HG02973 (cell line): ENCODE results near the gene PADI1.

Experiments
- ATAC-seq: cut with Tn5 transposase; IDR thresholded peaks from one replicate; pipeline ENCODE4 v1.9.1; 2021; ENCODE audit warnings: moderate library complexity; ENCODE audit not compliant: unreplicated experiment

PADI1 gene

GRCh38 chr1:17181781-17182464, 23.0 kb upstream of the PADI1 start:
- ATAC-seq = no peak

DNA sequence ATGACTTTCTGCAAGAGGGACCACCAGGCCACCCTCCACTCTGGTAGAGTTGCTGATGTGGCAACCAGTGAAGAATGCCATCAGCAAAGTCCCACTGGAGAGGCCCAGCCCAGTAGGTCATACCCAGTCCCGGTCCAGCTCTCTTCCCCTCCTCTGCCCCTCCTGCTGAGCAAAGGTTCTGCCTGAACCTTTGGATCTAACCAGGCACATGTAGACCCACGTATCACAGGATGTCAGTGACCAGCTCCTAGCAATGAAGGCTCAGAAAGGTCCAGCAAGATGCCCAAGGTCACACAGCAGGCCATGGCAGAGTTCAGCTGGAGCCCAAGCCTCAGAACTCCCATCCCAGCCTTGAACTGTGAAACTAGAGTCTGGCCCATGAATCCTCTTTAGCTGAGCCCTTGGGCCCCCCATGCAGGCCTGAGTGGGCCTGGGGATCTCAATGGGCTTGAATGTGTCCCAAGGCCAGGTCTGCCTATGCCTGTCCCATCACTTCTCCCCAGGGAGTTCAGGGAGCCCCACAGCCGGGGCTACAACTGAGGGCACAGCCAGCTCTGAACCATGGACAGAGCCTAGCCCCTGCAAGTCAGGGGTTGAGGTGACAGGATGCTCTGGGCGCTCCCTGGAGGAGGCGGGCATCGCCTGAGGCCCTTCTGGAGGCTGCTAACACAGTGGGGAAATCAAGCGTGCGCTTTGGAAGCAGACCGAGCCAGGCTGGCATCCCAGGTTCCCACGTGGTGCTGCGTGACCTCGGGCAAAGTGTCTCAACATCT, 21.4 kb upstream of the PADI1 start:
- no peak for ATAC-seq

- ATAC-seq = no peak
Measured at GRCh38 chr1:17184161-17184665, 20.7 kb upstream of the PADI1 start.

GRCh38 chr1:17184822-17185484, 20.0 kb upstream of the PADI1 start:
- no peak for ATAC-seq

GRCh38 chr1:17185485-17185860, 19.5 kb upstream of the PADI1 start:
- no peak for ATAC-seq

- ATAC-seq = no peak
Measured at GRCh38 chr1:17186216-17186909, 18.6 kb upstream of the PADI1 start.

DNA sequence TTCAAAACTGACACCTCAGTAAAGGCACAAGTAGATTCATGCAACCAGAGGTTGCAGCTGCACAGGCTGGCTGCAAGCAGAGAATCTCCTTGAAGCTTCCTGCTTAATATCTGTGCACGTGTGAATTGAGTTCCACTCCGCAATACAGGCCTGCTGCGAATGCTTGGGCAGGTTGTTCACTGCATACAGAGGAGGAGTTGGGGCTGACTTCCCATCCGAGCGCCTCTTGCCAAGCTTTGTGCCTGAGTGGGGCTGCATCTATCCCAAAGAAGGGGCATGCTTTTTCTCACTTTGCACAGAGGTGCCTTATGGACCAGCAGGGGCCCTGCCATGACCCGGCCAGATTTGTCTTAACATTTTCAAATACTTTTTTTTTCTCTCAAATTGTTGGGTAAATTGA, 17.9 kb upstream of the PADI1 start:
- no peak for ATAC-seq

GRCh38 chr1:17188217-17188616, 16.7 kb upstream of the PADI1 start:
- no peak for ATAC-seq

DNA sequence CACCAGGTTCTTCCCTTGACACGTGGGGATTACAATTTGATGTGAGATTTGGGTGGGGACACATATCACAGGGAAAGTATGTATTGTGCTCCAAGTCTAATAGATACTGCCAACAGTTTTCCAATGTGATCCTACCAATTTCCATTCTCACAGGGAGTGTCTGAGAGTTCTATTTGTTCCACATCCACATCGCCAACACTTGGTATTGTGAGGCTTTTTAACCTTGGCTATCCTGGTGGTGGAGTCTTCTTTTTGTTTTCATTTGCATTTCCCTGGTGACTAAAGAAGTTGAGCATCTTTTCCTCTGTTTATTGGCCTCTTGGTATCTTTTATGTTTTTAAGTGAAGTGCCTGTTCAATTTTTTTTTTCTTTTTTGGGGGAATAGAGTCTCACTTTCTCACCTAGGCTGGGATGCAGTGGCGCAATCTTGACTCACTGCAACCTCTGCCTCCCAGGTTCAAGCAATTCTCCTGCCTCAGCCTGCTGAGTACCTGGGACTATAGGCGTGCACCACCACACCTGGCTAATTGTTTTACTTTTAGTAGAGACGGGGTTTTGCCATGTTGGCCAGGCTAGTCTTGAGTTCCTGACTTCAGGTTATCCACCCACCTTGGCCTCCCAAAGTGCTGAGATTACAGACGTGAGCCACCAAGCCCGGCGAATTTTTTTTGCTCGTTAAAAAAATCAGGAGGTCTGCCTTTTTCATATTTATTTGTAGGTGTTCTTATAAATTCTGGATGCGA, 15.9 kb upstream of the PADI1 start:
- ATAC-seq = no peak

DNA sequence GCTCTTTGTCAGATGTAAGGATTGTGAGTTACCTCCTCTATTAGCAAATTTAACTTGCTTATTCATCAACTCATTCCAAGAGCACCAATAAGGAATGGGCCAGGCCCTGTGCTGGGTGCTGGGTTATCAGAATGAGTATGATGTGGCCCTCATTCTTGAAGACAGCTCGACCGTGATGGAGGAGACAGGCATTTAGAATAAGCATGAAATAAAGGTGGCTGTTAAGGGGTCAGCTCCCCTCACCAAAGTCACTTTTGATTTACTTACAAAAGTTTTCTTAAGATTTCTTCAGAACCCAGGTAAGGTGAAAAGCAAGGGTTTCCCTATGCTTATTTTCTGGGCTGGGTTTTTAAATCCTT, 15.3 kb upstream of the PADI1 start:
- no peak for ATAC-seq

GRCh38 chr1:17190010-17190995, 14.6 kb upstream of the PADI1 start:
- no peak for ATAC-seq

- no peak for ATAC-seq
Measured at GRCh38 chr1:17191990-17192242, 13.0 kb upstream of the PADI1 start.

DNA sequence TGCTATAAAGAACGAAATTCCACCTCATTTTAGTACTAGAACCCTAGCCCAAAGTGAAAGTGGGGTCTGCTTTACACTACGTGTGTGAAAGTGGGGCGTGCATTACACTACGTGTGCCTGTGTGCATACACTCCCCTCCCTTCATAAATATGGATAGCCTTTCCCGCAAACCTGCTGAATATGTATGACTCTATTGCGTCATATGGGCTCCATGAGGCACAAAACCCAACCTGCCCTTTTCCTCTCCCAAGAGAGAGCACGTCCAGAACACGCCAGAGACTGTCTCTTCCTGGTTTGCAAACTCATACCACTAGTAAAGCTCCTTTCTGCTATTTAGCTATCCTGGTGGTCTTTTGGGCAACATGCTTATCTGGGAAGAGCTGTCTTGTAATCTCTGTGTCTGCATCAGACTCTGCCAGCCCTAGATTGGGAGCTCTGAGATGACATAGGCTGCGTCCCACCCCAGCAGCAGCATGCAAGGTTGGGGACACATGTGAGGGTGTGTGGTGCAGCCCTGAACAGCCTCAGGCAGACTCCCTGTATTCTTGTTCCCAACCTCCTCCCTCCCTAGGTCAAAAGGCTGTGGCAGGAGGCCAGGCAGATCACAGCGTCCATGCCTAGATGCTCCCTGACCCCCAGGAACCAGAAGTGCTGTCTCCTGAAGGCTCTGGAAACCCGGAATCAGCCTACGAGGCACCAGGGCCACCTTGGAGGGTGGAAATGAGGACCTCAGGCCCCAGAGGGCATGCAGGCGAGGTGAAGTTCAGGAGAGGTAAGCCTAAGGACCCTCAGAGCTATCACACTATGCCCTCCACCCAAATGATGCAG, 12.3 kb upstream of the PADI1 start:
- no peak for ATAC-seq

DNA sequence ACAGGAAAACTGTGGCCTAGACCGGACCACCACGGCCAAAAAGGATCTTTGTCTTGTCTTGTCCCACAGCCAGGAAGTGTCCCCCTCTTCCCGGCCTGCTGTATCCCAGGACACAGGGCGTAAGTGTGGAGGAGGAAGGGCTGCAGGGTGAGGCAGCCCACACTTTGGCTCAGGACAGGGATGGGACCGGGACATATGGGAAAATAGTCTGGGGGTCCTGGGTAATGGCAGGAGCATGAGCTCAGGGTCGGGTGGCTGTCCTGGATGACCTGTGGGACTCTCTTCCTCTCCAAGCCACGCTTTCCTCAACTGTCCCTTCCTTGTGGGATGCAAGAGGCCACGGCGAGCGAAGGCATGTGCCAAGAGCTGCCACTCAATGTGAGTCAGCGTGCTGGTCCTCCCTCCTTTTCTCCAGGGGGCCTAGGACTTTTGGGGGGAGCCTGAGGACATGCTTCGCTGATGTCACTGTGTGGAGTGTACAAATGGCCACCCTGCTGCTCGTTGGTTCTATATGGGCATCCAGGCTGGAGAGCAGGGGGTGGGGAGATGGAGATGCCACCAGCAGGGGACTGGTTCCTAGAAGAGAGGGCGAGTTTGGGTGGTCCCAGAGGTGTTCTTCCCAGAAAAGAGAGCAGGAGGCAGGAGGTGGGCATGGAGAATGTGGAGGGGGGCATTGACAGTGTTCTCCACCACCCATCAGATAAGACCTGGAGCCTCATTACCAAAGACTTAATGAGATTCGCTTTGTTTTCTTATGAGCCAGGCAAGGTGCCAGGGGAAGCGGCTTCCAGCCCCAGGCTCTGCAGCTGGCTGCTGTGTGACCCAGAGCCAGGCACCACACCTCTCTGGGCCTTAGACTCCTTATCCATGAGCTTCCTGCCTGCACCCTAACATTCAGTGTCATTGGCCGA, 11.5 kb upstream of the PADI1 start:
- ATAC-seq = no peak

GRCh38 chr1:17194133-17194475, 10.8 kb upstream of the PADI1 start:
- ATAC-seq = no peak

DNA sequence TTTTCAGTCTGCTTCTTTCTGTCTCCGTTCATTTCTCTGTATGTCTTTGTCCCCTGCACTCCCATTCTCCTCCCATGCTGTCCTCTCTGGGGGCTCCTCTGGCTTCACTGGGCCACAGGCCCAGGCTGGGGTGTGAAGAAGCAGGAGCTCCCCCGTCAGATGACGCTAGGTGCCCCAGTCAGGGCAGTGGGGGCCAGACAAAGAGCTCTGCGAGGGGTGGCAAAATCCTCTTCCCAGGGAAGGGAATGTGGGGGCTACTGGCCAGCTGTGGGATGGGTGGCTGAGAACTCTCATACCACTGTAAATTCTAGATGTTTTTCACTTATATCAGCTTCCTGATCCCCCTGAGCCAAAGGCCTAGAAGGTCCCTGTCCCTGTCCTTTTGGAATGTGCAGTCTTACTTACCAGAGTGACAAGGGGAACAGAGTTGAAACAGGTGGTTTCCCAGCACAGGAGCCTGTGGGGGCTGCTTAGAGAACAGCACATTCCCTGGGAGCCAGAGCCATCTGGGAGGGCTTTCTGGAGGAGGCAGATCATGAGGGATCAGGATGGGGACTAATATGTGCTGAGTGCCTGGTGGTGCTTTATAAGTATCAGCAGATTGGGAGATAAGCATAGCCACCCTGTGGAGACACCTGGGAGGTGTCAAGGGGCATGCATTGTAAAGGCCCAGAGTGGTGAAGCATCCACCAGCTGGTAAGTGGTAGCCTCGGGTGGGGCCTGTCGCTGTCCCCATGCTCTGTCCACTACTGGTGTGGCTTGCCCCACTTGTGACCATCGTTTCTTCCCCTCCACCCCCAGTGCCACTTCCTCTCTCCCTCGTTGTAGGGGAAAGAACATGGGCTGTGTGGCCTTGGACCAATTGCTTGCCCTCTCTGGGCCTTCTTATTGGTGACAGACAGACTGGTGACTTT, 10.1 kb upstream of the PADI1 start:
- no peak for ATAC-seq

DNA sequence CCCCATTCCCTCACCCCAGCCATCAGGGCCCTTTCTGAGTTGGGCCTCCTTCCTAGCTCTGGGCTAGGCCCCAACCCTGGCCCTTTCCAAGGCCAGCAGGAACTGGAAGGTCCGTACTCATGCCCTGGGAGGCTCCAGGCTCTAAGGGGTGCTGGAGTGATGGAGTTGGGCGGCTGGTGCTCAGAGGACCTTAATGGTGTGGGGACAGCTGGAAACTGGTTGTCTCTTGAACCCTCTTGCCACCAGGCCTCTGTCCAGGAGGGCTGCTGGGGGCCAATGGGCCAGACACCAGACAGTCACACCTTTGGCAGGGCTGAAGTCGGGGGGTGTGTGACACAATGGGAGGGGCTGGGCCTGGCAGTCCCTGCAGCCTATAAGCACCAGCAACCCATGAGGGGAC, 9.2 kb upstream of the PADI1 start:
- ATAC-seq = no peak
